K562 (cell line): ENCODE data around the gene MRPL40. TPM values are rescaled to one million over a fixed set of nuclear protein-coding genes. Genes with fewer than 3 reads are reported as not detected.

Experiments used
- ATAC-seq: fragments of 200-7000 bp; cut with Tn5 transposase; 3 replicates; pipeline ENCODE4 v1.9.1; 2020; ENCODE audit warnings: moderate library complexity
- BruUV-seq: library from RNA; stranded (reverse); fragments of 400-500 nt; replicated peaks from 2 replicates; lab custom pipeline; 2021; lab: Mats Ljungman, UMichigan
- CTCF ChIA-PET: fragments of 300-600 bp; formaldehyde crosslinking; extraction: SDS; loops from one replicate; lab custom pipeline; 2021; ENCODE audit warnings: low intra/inter-chr PET ratio; lab: Yijun Ruan, JAX
- POLR2A ChIA-PET: fragments of 300-600, 350-650 bp; sonication (Branson Sonifier 250); formaldehyde crosslinking; extraction: SDS; loops from one replicate; lab custom pipeline; 2021; ENCODE audit warnings: antibody characterized with exemption, inconsistent platforms; lab: Yijun Ruan, JAX
- DNase-seq, 4 experiments: peaks; one replicate each; pipeline versions ENCODE4 v3.0.0 to v3.0.0-alpha.2; 2011 to 2018; ENCODE audit warnings: low spot score in 3 of 4, mixed read lengths in 3 of 4; ENCODE audit errors: extremely low read depth in 1 of 4
- FAIRE-seq: peaks from 2 replicates; lab custom pipeline; 2011; peaks lifted over from hg19 to GRCh38; lab: Jason Lieb, UNC
- H2AFZ ChIP-seq: 2 replicates; pipeline ENCODE4 v1.6.0; 2011; ENCODE audit warnings: low read depth, low read length, control low read depth, inconsistent platforms
- H3K27ac ChIP-seq: fragments of 200-600 bp; 3 replicates; pipeline ENCODE4 v1.8.0; 2011; ENCODE audit warnings: low read depth, mild to moderate bottlenecking, control low read depth, inconsistent platforms, low read length, moderate library complexity, mixed read lengths; ENCODE audit errors: extremely low read depth
- H3K27me3 ChIP-seq, 2 experiments: fragments of 300-600 bp in 1 of 2; 2 replicates in 1 of 2; 3 replicates in 1 of 2; pipeline versions ENCODE4 v1.6.0 to v1.8.0; 2011; ENCODE audit warnings: inconsistent platforms in 2 of 2, low read length in 2 of 2, mild to moderate bottlenecking in 1 of 2, mixed read lengths in 1 of 2, moderate library complexity in 1 of 2; ENCODE audit not compliant: control insufficient read depth in 2 of 2, insufficient read depth in 2 of 2
- H3K36me3 ChIP-seq: fragments of 300-600 bp; 3 replicates; pipeline ENCODE4 v1.8.0; 2011; ENCODE audit warnings: mild to moderate bottlenecking, low read length, inconsistent platforms; ENCODE audit not compliant: control insufficient read depth, insufficient read depth
- H3K4me1 ChIP-seq, 2 experiments: fragments of 200-600 bp in 1 of 2; replicated peaks in 1 of 2; 2 replicates in 1 of 2; 3 replicates in 1 of 2; pipeline versions ENCODE4 v1.5.1 to v1.8.0; 2011; ENCODE audit warnings: inconsistent platforms in 2 of 2, low read length in 2 of 2, mild to moderate bottlenecking in 1 of 2, mixed read lengths in 1 of 2, moderate library complexity in 1 of 2; ENCODE audit not compliant: control insufficient read depth in 2 of 2, insufficient read depth in 2 of 2
- H3K4me2 ChIP-seq: 2 replicates; pipeline ENCODE4 v1.6.1; 2011; ENCODE audit warnings: low read length, control low read depth, inconsistent platforms, mixed read lengths; ENCODE audit not compliant: insufficient read depth
- H3K4me3 ChIP-seq: fragments of 200-600 bp; sonication (generic), shearing (Covaris generic); 2 replicates; pipeline ENCODE4 v1.5.1; 2016; ENCODE audit warnings: control low read depth, inconsistent platforms
- H3K79me2 ChIP-seq: fragments of 200-600 bp; 3 replicates; pipeline ENCODE4 v1.8.0; 2011; ENCODE audit warnings: low read length, inconsistent platforms; ENCODE audit not compliant: control insufficient read depth, insufficient read depth
- H3K9ac ChIP-seq, 2 experiments: 2 replicates each; pipeline versions ENCODE4 v1.6.0 to v1.6.1; 2011; ENCODE audit warnings: low read depth in 2 of 2, low read length in 2 of 2, control low read depth in 1 of 2, inconsistent platforms in 1 of 2, mild to moderate bottlenecking in 1 of 2, mixed read lengths in 1 of 2; ENCODE audit not compliant: insufficient read depth in 1 of 2
- H3K9me1 ChIP-seq: one replicate; pipeline ENCODE4 v1.6.0; 2011; ENCODE audit warnings: inconsistent platforms, mild to moderate bottlenecking, low read length, moderate library complexity; ENCODE audit not compliant: control insufficient read depth, insufficient read depth
- H3K9me3 ChIP-seq: replicated peaks from 2 replicates; pipeline ENCODE4 v1.5.1; 2011; ENCODE audit warnings: low read depth, low read length, inconsistent platforms; ENCODE audit not compliant: control insufficient read depth, insufficient read depth
- H4K20me1 ChIP-seq: replicated peaks from 2 replicates; pipeline ENCODE4 v1.6.1; 2011; ENCODE audit warnings: low read length, inconsistent platforms, mixed read lengths; ENCODE audit not compliant: control insufficient read depth, insufficient read depth
- ATF7 ChIP-seq: fragments of 450-650 bp; IDR thresholded peaks from 2 replicates; pipeline ENCODE4 v1.7.1; 2014; ENCODE audit warnings: mild to moderate bottlenecking, moderate library complexity
- ESRRB ChIP-seq: fragments of 250-450 bp; sonication (Bioruptor Pico); IDR thresholded peaks from 2 replicates; pipeline ENCODE4 v1.5.0; 2020; ENCODE audit warnings: mild to moderate bottlenecking, moderate library complexity, borderline replicate concordance
- FOXA3 ChIP-seq, 2 experiments: fragments of 450-650 bp in 1 of 2; sonication (generic) in 1 of 2; formaldehyde crosslinking; IDR thresholded peaks in 1 of 2; conservative IDR thresholded peaks in 1 of 2; 2 replicates each; pipeline versions ENCODE4 v1.4.0 to v1.8.0; 2020 to 2022; ENCODE audit warnings: mild to moderate bottlenecking in 2 of 2, missing genetic modification reagents in 1 of 2
- FOXJ2 ChIP-seq: fragments of 200-800 bp; sonication (Bioruptor generic); IDR thresholded peaks from 2 replicates; pipeline ENCODE4 v1.6.1; 2016; ENCODE audit warnings: missing genetic modification characterization, missing compliant biosample characterization
- IRF2 ChIP-seq: sonication (generic); formaldehyde crosslinking; IDR thresholded peaks from 2 replicates; pipeline ENCODE4 v1.8.1; 2022; ENCODE audit warnings: mild to moderate bottlenecking, missing genetic modification reagents
- KLF1 ChIP-seq: fragments of 450-650 bp; IDR thresholded peaks from 2 replicates; pipeline ENCODE4 v1.6.1; 2016; ENCODE audit warnings: missing genetic modification characterization, missing compliant biosample characterization
- MYC ChIP-seq, 2 experiments: fragments of 250-450 bp in 1 of 2; sonication (Bioruptor Pico) in 1 of 2; IDR thresholded peaks; 2 replicates each; pipeline versions ENCODE4 v1.5.1 to v1.6.1; 2012 to 2021; ENCODE audit warnings: low read depth in 2 of 2, borderline replicate concordance in 1 of 2, improper control_type of control experiment in 1 of 2, low read length in 1 of 2, mild to moderate bottlenecking in 1 of 2, moderate library complexity in 1 of 2
- PHF8 ChIP-seq: fragments of 200-600 bp; sonication (generic); IDR thresholded peaks from 2 replicates; pipeline ENCODE4 v1.6.1; 2012; ENCODE audit warnings: mixed run types, mild to moderate bottlenecking, inconsistent platforms, low read length, moderate library complexity, borderline replicate concordance
- POLR2B ChIP-seq: fragments of 450-650 bp; IDR thresholded peaks from 2 replicates; pipeline ENCODE4 v1.6.1; 2018; ENCODE audit warnings: low read depth; ENCODE audit not compliant: partially characterized antibody
- SREBF2 ChIP-seq: sonication (generic); formaldehyde crosslinking; IDR thresholded peaks from 2 replicates; pipeline ENCODE4 v1.4.0; 2020; ENCODE audit warnings: mild to moderate bottlenecking, missing genetic modification reagents
- STAG1 ChIP-seq: sonication (generic); formaldehyde crosslinking; IDR thresholded peaks from 2 replicates; pipeline ENCODE4 v1.5.0; 2020; ENCODE audit warnings: missing genetic modification reagents, borderline replicate concordance
- ZC3H4 ChIP-seq: sonication (generic); formaldehyde crosslinking; IDR thresholded peaks from 2 replicates; pipeline ENCODE4 v1.9.0; 2021; ENCODE audit warnings: missing genetic modification reagents, borderline replicate concordance
- ZEB2 ChIP-seq: fragments of 450-650 bp; IDR thresholded peaks from 2 replicates; pipeline ENCODE4 v1.6.1; 2016
- ZNF12 ChIP-seq: sonication (generic); formaldehyde crosslinking; IDR thresholded peaks from 2 replicates; pipeline ENCODE4 v1.4.0; 2020; ENCODE audit warnings: mild to moderate bottlenecking, missing genetic modification reagents
- ZNF282 ChIP-seq: sonication (generic); formaldehyde crosslinking; IDR thresholded peaks from 2 replicates; pipeline ENCODE4 v1.8.1; 2023; ENCODE audit warnings: missing genetic modification reagents
- ZNF561 ChIP-seq: fragments of 450-650 bp; formaldehyde crosslinking; conservative IDR thresholded peaks from 2 replicates; pipeline ENCODE4 v1.4.0; 2020; ENCODE audit warnings: mild to moderate bottlenecking, moderate library complexity
- ZNF707 ChIP-seq: fragments of 250-450 bp; sonication (Bioruptor Pico); conservative IDR thresholded peaks from 2 replicates; pipeline ENCODE4 v1.8.0; 2022; ENCODE audit warnings: inconsistent platforms, mild to moderate bottlenecking, moderate library complexity
- WGBS: fragments of 100-300 bp; shearing (Covaris generic); methylation state at CpG from one replicate; pipeline ENCODE4 v1.1.6; 2016; ENCODE audit warnings: low coverage, mixed read lengths; ENCODE audit not compliant: insufficient coverage; ENCODE audit errors: missing lambda C conversion rate; 5-methylcytosine and 5-hydroxymethylcytosine counted together
- in situ Hi-C: fragments of 300-500 bp; cut with MboI; formaldehyde crosslinking; loops from 4 replicates; pipeline ENCODE4 v1.15.0; 2018; ENCODE audit warnings: inconsistent platforms, mixed read lengths
- intact Hi-C: fragments of 100-400 bp; cut with micrococcal nuclease; formaldehyde crosslinking; loops from 2 replicates; pipeline ENCODE4 v1.14.2; 2022
- polyA plus RNA-seq, 8 experiments: library from polyadenylated mRNA; depleted of rRNA in 4 of 8; stranded (reverse) in 5 of 8; unstranded in 3 of 8; fragments of >200 nt; fragmentation: Nextera tagmentation in 2 of 8; fragmentation: Illumina TruSeq in 1 of 8; extraction: Ambion mirVana in 2 of 8; extraction: Trizol in 1 of 8; gene quantifications; 2 replicates each; pipeline versions ENCODE4 v1.2.1 to v1.2.3, GENCODE V29; 2011 to 2014; ENCODE audit warnings: inconsistent platforms in 1 of 8, missing spikeins in 1 of 8
- total RNA-seq, 7 experiments: library from RNA; depleted of rRNA in 6 of 7; stranded (reverse); fragments of >200 nt in 6 of 7; fragmentation: Illumina TruSeq in 2 of 7; extraction: Trizol in 2 of 7; gene quantifications; 2 replicates each; pipeline versions ENCODE4 v1.2.1 to v1.2.3, GENCODE V29; 2011 to 2021; ENCODE audit warnings: low replicate concordance in 1 of 7
- TF ChIP-seq, protein P1 (sequence below): fragments of 250-450 bp; sonication (Bioruptor Pico); IDR thresholded peaks from 2 replicates; pipeline ENCODE4 v1.9.0; 2021; ENCODE audit warnings: mild to moderate bottlenecking, inconsistent platforms

The MRPL40 gene
- total and polyA plus RNA-seq, 9 of the 15 experiments (the other 6 are each of a cell fraction or from before 2014, with no cell fraction given): 132 to 652 (median 208) TPM

- CTCF ChIA-PET: no interaction called here
- 0 out of 2 replicates have a peak, but pooled peaks cover 3% of the 10 kb centered on the region for H4K20me1 ChIP-seq
- in situ Hi-C loops: no loop called here
- no peak overlapping the region for H3K27ac ChIP-seq
- POLR2A ChIA-PET: interaction anchor here (0.7 to 5.1 kb wide), 5 partner anchors 9 to 43 kb away, joined by 3 to 24 read pairs (median 6); no protein-coding TSS in a partner anchor
- no peak overlapping the region for H3K4me3 ChIP-seq
- H3K79me2 ChIP-seq: no peaks in the 10 kb centered on the region
- no TSS peak for BruUV-seq
- H3K4me2 ChIP-seq: no peak overlapping the region
- intact Hi-C loops: no loop called here
- no peaks in the 10 kb centered on the region for H3K9me3 ChIP-seq
- no peak for DNase-seq
- H3K9ac ChIP-seq: peak overlapping the region in 1 of 2 experiments; percentile 40; a peak in 1 of 4 replicates
- no peaks in the 10 kb centered on the region for H3K27me3 ChIP-seq
- peaks cover 89% of the 10 kb centered on the region for H3K36me3 ChIP-seq
- H3K4me1 ChIP-seq: no peaks in the 10 kb centered on the region
- 86% methylated on average over 9 of the region's 9 CpGs for WGBS
- H3K9me1 ChIP-seq: no peaks in the 10 kb centered on the region
- no peak overlapping the region for H2AFZ ChIP-seq
- no peak for ATAC-seq
- FAIRE-seq: no peak
- TF ChIP-seq MYC (IDR thresholded peaks at IDR 0.05; ENCODE audit: low read depth, low read length) (no peak), MYC (CRISPR knock-in tag; IDR thresholded peaks at IDR 0.05; ENCODE audit: borderline replicate concordance, low read depth) (0 out of 2 replicates have a peak, but pooled peaks have one; percentile 32), ZNF561 (no peak), IRF2 (CRISPR knock-in tag) (peak; percentile 82; the same call in 1 of the 2 replicates), SREBF2 (CRISPR knock-in tag) (no peak), STAG1 (CRISPR knock-in tag) (peak; percentile 63), ZNF282 (CRISPR knock-in tag) (peak; percentile 66; the same call in 1 of the 2 replicates), POLR2B (no peak), ATF7 (no peak), FOXA3 (CRISPR knock-in tag; conservative IDR thresholded peaks at IDR 0.05 in 1 of 2, IDR thresholded peaks at IDR 0.05 in 1 of 2) (0 out of 4 replicates have a peak, but pooled peaks of 1 of the 2 experiments have one; percentile 30), ZNF707 (CRISPR knock-in tag) (0 out of 2 replicates have a peak, but pooled peaks have one; percentile 3), ZNF12 (CRISPR knock-in tag) (peak; percentile 57; the same call in 1 of the 2 replicates), ZC3H4 (CRISPR knock-in tag) (peak; percentile 96), KLF1 (tag) (no peak), PHF8 (0 out of 2 replicates have a peak, but pooled peaks have one; percentile 19), ESRRB (CRISPR knock-in tag) (no peak), FOXJ2 (no peak), ZEB2 (no peak)
- TF ChIP-seq, protein P1, sequence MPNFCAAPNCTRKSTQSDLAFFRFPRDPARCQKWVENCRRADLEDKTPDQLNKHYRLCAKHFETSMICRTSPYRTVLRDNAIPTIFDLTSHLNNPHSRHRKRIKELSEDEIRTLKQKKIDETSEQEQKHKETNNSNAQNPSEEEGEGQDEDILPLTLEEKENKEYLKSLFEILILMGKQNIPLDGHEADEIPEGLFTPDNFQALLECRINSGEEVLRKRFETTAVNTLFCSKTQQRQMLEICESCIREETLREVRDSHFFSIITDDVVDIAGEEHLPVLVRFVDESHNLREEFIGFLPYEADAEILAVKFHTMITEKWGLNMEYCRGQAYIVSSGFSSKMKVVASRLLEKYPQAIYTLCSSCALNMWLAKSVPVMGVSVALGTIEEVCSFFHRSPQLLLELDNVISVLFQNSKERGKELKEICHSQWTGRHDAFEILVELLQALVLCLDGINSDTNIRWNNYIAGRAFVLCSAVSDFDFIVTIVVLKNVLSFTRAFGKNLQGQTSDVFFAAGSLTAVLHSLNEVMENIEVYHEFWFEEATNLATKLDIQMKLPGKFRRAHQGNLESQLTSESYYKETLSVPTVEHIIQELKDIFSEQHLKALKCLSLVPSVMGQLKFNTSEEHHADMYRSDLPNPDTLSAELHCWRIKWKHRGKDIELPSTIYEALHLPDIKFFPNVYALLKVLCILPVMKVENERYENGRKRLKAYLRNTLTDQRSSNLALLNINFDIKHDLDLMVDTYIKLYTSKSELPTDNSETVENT (CRISPR knock-in tag): peak; percentile 60; the same call in 1 of the 2 replicates
Measured at GRCh38 chr22:19383292-19383691, 49.1 kb upstream of the MRPL40 start.
